Fibroblast of lung (primary cell): ENCODE results near the gene CLEC16A. TPM values are rescaled to one million over a fixed set of nuclear protein-coding genes. Genes with fewer than 3 reads are reported as not detected.

Source experiments
- DNase-seq, 2 donors: peaks; one replicate each; pipeline versions ENCODE4 v3.0.0 to v3.0.0-alpha.2; 2010; ENCODE audit warnings: low read depth in 2 of 2
- H2AFZ ChIP-seq: 2 replicates; pipeline ENCODE4 v1.5.1; 2012; ENCODE audit warnings: low read length, control low read depth, inconsistent platforms
- H3K27ac ChIP-seq: 2 replicates; pipeline ENCODE4 v1.5.1; 2011; ENCODE audit warnings: low read length, control low read depth; ENCODE audit not compliant: insufficient read depth
- H3K27me3 ChIP-seq: 2 replicates; pipeline ENCODE4 v1.5.1; 2011; ENCODE audit warnings: mild to moderate bottlenecking, low read length; ENCODE audit not compliant: control insufficient read depth, insufficient read depth
- H3K36me3 ChIP-seq: 2 replicates; pipeline ENCODE4 v1.5.1; 2011; ENCODE audit warnings: low read length; ENCODE audit not compliant: control insufficient read depth, insufficient read depth
- H3K4me1 ChIP-seq: 2 replicates; pipeline ENCODE4 v1.5.1; 2011; ENCODE audit warnings: low read length; ENCODE audit not compliant: control insufficient read depth, insufficient read depth; ENCODE audit errors: extremely low read depth
- H3K4me2 ChIP-seq: 2 replicates; pipeline ENCODE4 v1.5.1; 2011; ENCODE audit warnings: low read length, control low read depth; ENCODE audit not compliant: insufficient read depth; ENCODE audit errors: extremely low read depth
- H3K4me3 ChIP-seq, 4 experiments: fragments of 200-600 bp in 1 of 4; sonication (generic) in 1 of 4; replicated peaks in 1 of 4; 2 replicates each; pipeline ENCODE4 v1.5.1; 2011 to 2016; ENCODE audit warnings: low read length in 4 of 4, low read depth in 3 of 4, mild to moderate bottlenecking in 3 of 4, control low read depth in 2 of 4, inconsistent platforms in 1 of 4, mixed read lengths in 1 of 4; ENCODE audit not compliant: insufficient read depth in 1 of 4; ENCODE audit errors: control extremely low read depth in 1 of 4
- H3K79me2 ChIP-seq: 2 replicates; pipeline ENCODE4 v1.5.1; 2012; ENCODE audit warnings: mild to moderate bottlenecking, low read length, inconsistent platforms; ENCODE audit not compliant: control insufficient read depth, insufficient read depth
- H3K9ac ChIP-seq: 2 replicates; pipeline ENCODE4 v1.5.1; 2011; ENCODE audit warnings: mild to moderate bottlenecking, low read length, control low read depth; ENCODE audit not compliant: insufficient read depth
- H3K9me3 ChIP-seq: 2 replicates; pipeline ENCODE4 v1.5.1; 2012; ENCODE audit warnings: low read depth, low read length; ENCODE audit not compliant: control insufficient read depth, insufficient read depth
- H4K20me1 ChIP-seq: 2 replicates; pipeline ENCODE4 v1.5.1; 2011; ENCODE audit warnings: low read length; ENCODE audit not compliant: control insufficient read depth, insufficient read depth; ENCODE audit errors: extremely low read depth
- CTCF ChIP-seq, 2 donors: IDR thresholded peaks in 1 of 2; conservative IDR thresholded peaks in 1 of 2; 1 replicate in 1 of 2; 2 replicates in 1 of 2; pipeline ENCODE4 v1.5.1; 2011 to 2012; ENCODE audit warnings: low read length in 2 of 2, control low read depth in 1 of 2, inconsistent platforms in 1 of 2, low read depth in 1 of 2, mild to moderate bottlenecking in 1 of 2
- EZH2 ChIP-seq: IDR thresholded peaks from 2 replicates; pipeline ENCODE4 v1.5.1; 2012; ENCODE audit warnings: low read length, control low read depth, mild to moderate bottlenecking; ENCODE audit errors: missing control alignments
- polyA plus RNA-seq, 2 donors: library from polyadenylated mRNA; depleted of rRNA in 1 of 2; stranded (reverse) in 1 of 2; unstranded in 1 of 2; fragments of >200 nt; gene quantifications; 2 replicates each; pipeline ENCODE4 v1.2.1, GENCODE V29; 2011 to 2012; ENCODE audit warnings: missing spikeins in 1 of 2
- total RNA-seq: library from RNA; depleted of rRNA; stranded (reverse); fragments of >200 nt; gene quantifications from 2 replicates; pipeline ENCODE4 v1.2.1, GENCODE V29; 2014

The CLEC16A gene
- total and polyA plus RNA-seq, 2 donors (not counting 1 experiment from before 2014, with no cell fraction given) = 9.1 to 22.0 TPM

DNA sequence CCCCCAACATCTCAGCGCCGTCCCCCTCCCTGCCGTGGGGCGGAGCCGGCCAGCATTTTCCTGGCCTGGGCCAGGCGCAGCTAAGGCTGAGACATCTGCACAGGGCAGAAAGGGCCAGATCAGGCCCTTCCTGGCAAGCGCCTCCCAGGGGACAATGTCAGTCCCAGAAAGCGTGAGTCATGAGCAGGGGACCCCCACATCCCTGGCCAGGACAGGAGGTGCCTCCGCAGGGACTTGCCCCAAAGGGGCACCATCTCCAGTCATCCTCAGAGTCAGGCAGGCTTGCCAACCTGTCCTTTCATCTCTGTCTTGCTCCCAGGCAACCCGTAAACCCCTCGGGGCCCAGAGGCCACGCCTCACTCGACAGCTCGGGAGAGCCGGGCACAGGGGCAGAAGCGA, 268.4 kb downstream of the CLEC16A start:
- H3K9me3 ChIP-seq = no peaks in the 10 kb centered on the region
- no peak for TF ChIP-seq EZH2
- no peak for TF ChIP-seq CTCF (conservative IDR thresholded peaks at IDR 0.05 in 1 of 2, IDR thresholded peaks at IDR 0.05 in 1 of 2; ENCODE audit: low read depth in 1 of 2, low read length in 2 of 2)
- no peaks in the 10 kb centered on the region for H3K4me1 ChIP-seq
- no peak overlapping the region for H3K4me3 ChIP-seq
- no peaks in the 10 kb centered on the region for H3K79me2 ChIP-seq
- DNase-seq = no peak
- H3K4me2 ChIP-seq = no peak overlapping the region
- no peaks in the 10 kb centered on the region for H3K27me3 ChIP-seq
- H2AFZ ChIP-seq = no peak overlapping the region
- H3K27ac ChIP-seq = no peak overlapping the region
- no peak overlapping the region for H3K9ac ChIP-seq
- no peaks in the 10 kb centered on the region for H3K36me3 ChIP-seq
- H4K20me1 ChIP-seq = no peaks in the 10 kb centered on the region

GRCh38 chr16:11213373-11213772, 269.0 kb downstream of the CLEC16A start:
- no peak overlapping the region for H3K4me2 ChIP-seq
- H3K36me3 ChIP-seq = no peaks in the 10 kb centered on the region
- no peaks in the 10 kb centered on the region for H3K27me3 ChIP-seq
- H3K4me1 ChIP-seq = no peaks in the 10 kb centered on the region
- TF ChIP-seq CTCF (conservative IDR thresholded peaks at IDR 0.05 in 1 of 2, IDR thresholded peaks at IDR 0.05 in 1 of 2; ENCODE audit: low read depth in 1 of 2, low read length in 2 of 2) (no peak), EZH2 (no peak)
- no peak overlapping the region for H3K27ac ChIP-seq
- H3K9me3 ChIP-seq = no peaks in the 10 kb centered on the region
- H3K9ac ChIP-seq = no peak overlapping the region
- H4K20me1 ChIP-seq = no peaks in the 10 kb centered on the region
- no peak overlapping the region for H3K4me3 ChIP-seq
- no peaks in the 10 kb centered on the region for H3K79me2 ChIP-seq
- no peak for DNase-seq
- no peak overlapping the region for H2AFZ ChIP-seq

- H3K4me3 ChIP-seq = no peak overlapping the region
- no peak overlapping the region for H3K27ac ChIP-seq
- H3K9ac ChIP-seq = no peak overlapping the region
- H4K20me1 ChIP-seq = no peaks in the 10 kb centered on the region
- H3K27me3 ChIP-seq = no peaks in the 10 kb centered on the region
- H2AFZ ChIP-seq = no peak overlapping the region
- H3K36me3 ChIP-seq = no peaks in the 10 kb centered on the region
- TF ChIP-seq EZH2 (no peak), CTCF (conservative IDR thresholded peaks at IDR 0.05 in 1 of 2, IDR thresholded peaks at IDR 0.05 in 1 of 2; ENCODE audit: low read depth in 1 of 2, low read length in 2 of 2) (no peak)
- no peak for DNase-seq
- H3K4me2 ChIP-seq = no peak overlapping the region
- no peaks in the 10 kb centered on the region for H3K79me2 ChIP-seq
- no peaks in the 10 kb centered on the region for H3K4me1 ChIP-seq
- H3K9me3 ChIP-seq = no peaks in the 10 kb centered on the region
Observed at GRCh38 chr16:11213799-11214198, 269.4 kb downstream of the CLEC16A start.
